H1 (cell line): ENCODE data around the gene BOLL. TPM values are rescaled to one million over a fixed set of nuclear protein-coding genes. Genes with fewer than 3 reads are reported as not detected.
"Not testable (repeated sequence)": the region's sequence is repeated elsewhere in the genome, so short reads cannot be mapped to it uniquely, and the experiment has no call there.

Experiments
- CTCF ChIA-PET: fragments of 300-600 bp; sonication (Branson Sonifier 250); formaldehyde crosslinking; loops from one replicate; lab custom pipeline; 2021; ENCODE audit not compliant: partially characterized antibody; lab: Charles Lee
- POLR2A ChIA-PET: fragments of 300-600 bp; sonication (Branson Sonifier 250); formaldehyde crosslinking; loops from one replicate; lab custom pipeline; 2021; ENCODE audit warnings: inconsistent platforms; ENCODE audit not compliant: partially characterized antibody; lab: Charles Lee
- DNase-seq, 2 experiments: peaks; one replicate each; pipeline versions ENCODE4 v3.0.0 to v3.0.0-alpha.2; 2010 to 2022; ENCODE audit warnings: low spot score in 2 of 2, low read depth in 1 of 2, mixed read lengths in 1 of 2
- FAIRE-seq: peaks from 2 replicates; lab custom pipeline; 2011; peaks lifted over from hg19 to GRCh38; lab: Jason Lieb, UNC
- H2AFZ ChIP-seq: 2 replicates; pipeline ENCODE4 v1.8.1; 2012; ENCODE audit warnings: low read length, inconsistent platforms
- H2AK5ac ChIP-seq: 2 replicates; pipeline ENCODE4 v1.6.1; 2013; ENCODE audit warnings: low read depth, low read length
- H2BK120ac ChIP-seq: replicated peaks from 2 replicates; pipeline ENCODE3; 2013; ENCODE audit warnings: low read depth, low read length, inconsistent platforms
- H2BK12ac ChIP-seq: 2 replicates; pipeline ENCODE4 v1.6.1; 2013; ENCODE audit warnings: low read depth, low read length
- H2BK15ac ChIP-seq: 2 replicates; pipeline ENCODE4 v1.6.1; 2013; ENCODE audit warnings: low read length
- H2BK20ac ChIP-seq: 2 replicates; pipeline ENCODE4 v1.6.1; 2013; ENCODE audit warnings: low read length
- H2BK5ac ChIP-seq: 2 replicates; pipeline ENCODE4 v1.6.1; 2013; ENCODE audit warnings: low read depth, low read length
- H3K14ac ChIP-seq: 2 replicates; pipeline ENCODE4 v1.6.1; 2013; ENCODE audit warnings: inconsistent platforms; ENCODE audit not compliant: insufficient read length
- H3K18ac ChIP-seq: 2 replicates; pipeline ENCODE4 v1.6.1; 2013; ENCODE audit warnings: low read length; ENCODE audit errors: extremely low read depth
- H3K23ac ChIP-seq: 2 replicates; pipeline ENCODE4 v1.6.1; 2013; ENCODE audit warnings: inconsistent platforms; ENCODE audit not compliant: insufficient read length
- H3K23me2 ChIP-seq: 2 replicates; pipeline ENCODE4 v1.6.1; 2013; ENCODE audit warnings: low read depth, low read length
- H3K27ac ChIP-seq: 2 replicates; pipeline ENCODE4 v1.6.1; 2011; ENCODE audit warnings: low read depth, low read length, inconsistent platforms
- H3K27me3 ChIP-seq, 4 experiments: replicated peaks in 1 of 4; 1 replicate in 1 of 4; 2 replicates in 3 of 4; pipeline versions ENCODE4 v1.6.1 to v1.8.1; 2011 to 2013; ENCODE audit warnings: low read length in 3 of 4, mild to moderate bottlenecking in 3 of 4, inconsistent platforms in 2 of 4, mixed read lengths in 2 of 4, moderate library complexity in 1 of 4; ENCODE audit not compliant: control insufficient read depth in 3 of 4, insufficient read depth in 3 of 4; ENCODE audit errors: extremely low read depth in 1 of 4
- H3K36me3 ChIP-seq, 4 experiments: 2 replicates each; pipeline versions ENCODE4 v1.6.1 to v1.8.1; 2011 to 2013; ENCODE audit warnings: mild to moderate bottlenecking in 4 of 4, low read length in 3 of 4, moderate library complexity in 2 of 4, control low read depth in 1 of 4, inconsistent platforms in 1 of 4; ENCODE audit not compliant: insufficient read depth in 4 of 4, control insufficient read depth in 2 of 4
- H3K4ac ChIP-seq: replicated peaks from 2 replicates; pipeline ENCODE3; 2013; ENCODE audit warnings: low read length, low read depth, mixed read lengths, inconsistent platforms; ENCODE audit not compliant: insufficient read length
- H3K4me1 ChIP-seq, 4 experiments: replicated peaks in 1 of 4; 1 replicate in 1 of 4; 2 replicates in 3 of 4; pipeline versions ENCODE4 v1.6.1 to v1.8.1; 2011 to 2013; ENCODE audit warnings: low read length in 3 of 4, inconsistent platforms in 2 of 4, mixed read lengths in 1 of 4; ENCODE audit not compliant: insufficient read depth in 4 of 4, control insufficient read depth in 3 of 4
- H3K4me2 ChIP-seq, 2 experiments: 2 replicates each; pipeline versions ENCODE4 v1.6.1 to v1.8.1; 2011 to 2013; ENCODE audit warnings: low read depth in 2 of 2, low read length in 2 of 2, control low read depth in 1 of 2, inconsistent platforms in 1 of 2, mild to moderate bottlenecking in 1 of 2; ENCODE audit not compliant: insufficient read depth in 1 of 2
- H3K4me3 ChIP-seq, 4 experiments: fragments of 200-600, 300-600 bp in 1 of 4; sonication (generic), shearing (Covaris generic), sonication (Bioruptor Twin) in 1 of 4; 2 replicates each; pipeline versions ENCODE4 v1.5.1 to v1.8.1; 2011 to 2016; ENCODE audit warnings: low read length in 4 of 4, low read depth in 3 of 4, control low read depth in 2 of 4, inconsistent platforms in 2 of 4, mild to moderate bottlenecking in 2 of 4, mixed read lengths in 1 of 4, moderate library complexity in 1 of 4; ENCODE audit not compliant: insufficient read depth in 2 of 4; ENCODE audit errors: extremely low read depth in 1 of 4
- H3K56ac ChIP-seq: replicated peaks from 2 replicates; pipeline ENCODE3; 2013; ENCODE audit warnings: low read depth, mild to moderate bottlenecking, mixed read lengths, low read length, inconsistent platforms; ENCODE audit not compliant: insufficient read length
- H3K79me1 ChIP-seq: 2 replicates; pipeline ENCODE4 v1.6.1; 2013; ENCODE audit warnings: low read depth, low read length, control low read depth
- H3K79me2 ChIP-seq, 2 experiments: 2 replicates each; pipeline versions ENCODE4 v1.6.1 to v1.8.1; 2012 to 2013; ENCODE audit warnings: low read length in 2 of 2, mild to moderate bottlenecking in 2 of 2, inconsistent platforms in 1 of 2; ENCODE audit not compliant: insufficient read depth in 2 of 2, control insufficient read depth in 1 of 2
- H3K9ac ChIP-seq, 4 experiments: replicated peaks in 1 of 4; 1 replicate in 1 of 4; 2 replicates in 3 of 4; pipeline versions ENCODE4 v1.6.1 to v1.8.1; 2011 to 2013; ENCODE audit warnings: low read depth in 3 of 4, low read length in 3 of 4, control low read depth in 2 of 4, mild to moderate bottlenecking in 2 of 4, moderate library complexity in 2 of 4, inconsistent platforms in 1 of 4; ENCODE audit errors: extremely low read depth in 1 of 4
- H3K9me3 ChIP-seq, 2 experiments: 2 replicates each; pipeline versions ENCODE4 v1.6.1 to v1.8.1; 2012 to 2013; ENCODE audit warnings: mild to moderate bottlenecking in 2 of 2, moderate library complexity in 2 of 2, control low read depth in 1 of 2, inconsistent platforms in 1 of 2, low read depth in 1 of 2, low read length in 1 of 2, mixed read lengths in 1 of 2; ENCODE audit not compliant: insufficient read depth in 2 of 2
- H4K20me1 ChIP-seq, 2 experiments: replicated peaks in 1 of 2; 2 replicates each; pipeline versions ENCODE3 to v1.8.1; 2011 to 2013; ENCODE audit warnings: inconsistent platforms in 2 of 2, low read length in 2 of 2, mild to moderate bottlenecking in 1 of 2; ENCODE audit not compliant: insufficient read depth in 2 of 2, control insufficient read depth in 1 of 2
- H4K5ac ChIP-seq: 2 replicates; pipeline ENCODE4 v1.6.1; 2013; ENCODE audit warnings: low read length, low read depth, mixed read lengths, inconsistent platforms; ENCODE audit not compliant: insufficient read length
- H4K8ac ChIP-seq: 2 replicates; pipeline ENCODE4 v1.8.0; 2013; ENCODE audit warnings: mild to moderate bottlenecking, moderate library complexity, low read length, inconsistent platforms; ENCODE audit not compliant: insufficient read depth; ENCODE audit errors: extremely low read depth
- H4K91ac ChIP-seq: replicated peaks from 2 replicates; pipeline ENCODE3; 2013; ENCODE audit warnings: low read length, mixed read lengths, inconsistent platforms; ENCODE audit not compliant: insufficient read length
- WGBS, 2 experiments: shearing (Covaris generic) in 1 of 2; methylation state at CpG; one replicate each; pipeline versions ENCODE4 v1.1.6 to v1.1.7; 2013 to 2015; ENCODE audit warnings: low lambda C conversion rate in 2 of 2, mixed read lengths in 2 of 2, inconsistent platforms in 1 of 2, low coverage in 1 of 2, missing lambda C conversion rate in 1 of 2; ENCODE audit not compliant: insufficient replicate concordance in 2 of 2, insufficient coverage in 1 of 2, insufficient read length in 1 of 2; ENCODE audit errors: extremely low coverage in 1 of 2, missing lambda C conversion rate in 1 of 2; 5-methylcytosine and 5-hydroxymethylcytosine counted together
- polyA plus RNA-seq, 7 experiments: library from polyadenylated mRNA; depleted of rRNA in 3 of 7; stranded (reverse) in 5 of 7; unstranded in 2 of 7; fragments of >200 nt in 5 of 7; fragments of 200-250 nt in 2 of 7; gene quantifications; 1 replicate in 5 of 7; 2 replicates in 1 of 7; 4 replicates in 1 of 7; pipeline versions ENCODE4 v1.2.1 to v1.2.3, GENCODE V29; 2011 to 2013; ENCODE audit warnings: missing spikeins in 2 of 7, mixed read lengths in 2 of 7
- total RNA-seq: library from RNA; stranded (reverse); fragmentation: NEBNext Ultra II Directional; extraction: Animal tissue kit (Norgen Biotek cat#: 25700); gene quantifications from 2 replicates; pipeline ENCODE4 v1.2.1, GENCODE V29; 2021

Gene BOLL
- total and polyA plus RNA-seq, 2 of the 8 experiments (the other 6 are each of a cell fraction or from before 2014, with no cell fraction given), result not detected

DNA sequence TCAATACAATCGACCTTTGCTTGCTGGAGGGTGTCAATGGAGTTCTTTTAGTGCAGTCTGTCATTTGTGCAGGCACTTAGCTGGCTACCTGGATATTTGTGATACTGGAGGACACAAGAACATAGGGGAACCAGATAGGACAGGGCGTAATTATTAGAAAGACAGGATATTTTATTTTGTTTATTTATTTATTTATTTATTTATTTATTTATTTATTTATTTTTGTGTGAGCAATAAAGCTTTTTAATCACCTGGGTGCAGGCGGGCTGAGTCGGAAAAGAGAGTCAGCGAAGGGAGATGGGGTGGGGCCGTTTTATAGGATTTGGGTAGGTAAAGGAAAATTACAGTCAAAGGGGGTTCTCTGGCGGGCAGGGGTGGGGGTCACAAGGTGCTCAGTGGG, 76.0 kb downstream of the BOLL start:
- not testable (repeated sequence) for H2AFZ ChIP-seq, H2AK5ac ChIP-seq, H4K5ac ChIP-seq, H3K27me3 ChIP-seq, H2BK120ac ChIP-seq, FAIRE-seq, H2BK12ac ChIP-seq, H3K4ac ChIP-seq, H2BK5ac ChIP-seq, DNase-seq, H3K27ac ChIP-seq, H4K91ac ChIP-seq, H3K18ac ChIP-seq, H3K79me1 ChIP-seq, H3K23ac ChIP-seq, H3K56ac ChIP-seq, H3K9ac ChIP-seq, H3K9me3 ChIP-seq, H2BK15ac ChIP-seq, H3K14ac ChIP-seq, H3K4me1 ChIP-seq, H2BK20ac ChIP-seq, H4K8ac ChIP-seq
- peaks cover 22% of the 10 kb centered on the region for H3K23me2 ChIP-seq
- H3K36me3 ChIP-seq, result peaks cover 3 to 16% (median 5%) of the 10 kb centered on the region in 4 experiments; a peak in 5 of 8 replicates
- H3K4me2 ChIP-seq, result peak overlapping the region; percentile 88 to 98; a peak in 3 of 4 replicates
- ChIA-PET CTCF (interaction anchor here (0.7 to 1.1 kb wide), 2 partner anchors 37 to 55 kb away, joined by 3 read pairs; no protein-coding TSS in a partner anchor), POLR2A (interaction anchor here (0.6 kb wide), 1 partner anchor 53 kb away, joined by 5 read pairs; no protein-coding TSS in a partner anchor)
- peaks cover 21 to 61% of the 10 kb centered on the region in 2 experiments for H3K79me2 ChIP-seq
- H3K4me3 ChIP-seq, result peak overlapping the region in 1 of 4 experiments; percentile 92; a peak in 2 of 8 replicates
- 82% methylated on average over 7 of the region's 7 CpGs; no CpG with 5 or more reads in 1 of the 2 experiments for WGBS, 2 experiments
- H4K20me1 ChIP-seq, result peaks cover 16 to 29% of the 10 kb centered on the region in 2 experiments
